Measurements from ENCODE around the gene GSTK1. TPM values are rescaled to one million over a fixed set of nuclear protein-coding genes. Genes with fewer than 3 reads are reported as not detected.

GSTK1 gene
- total RNA-seq, 1 experiment from 2014 or later: 131 TPM

GRCh38 chr7:143230602-143231457 is 32.4 kb upstream of the GSTK1 start:
- Histone ChIP-seq H3K4me1 (replicated peaks) (no peaks in the 10 kb centered on the region), H3K36me3 (no peaks in the 10 kb centered on the region), H3K4me3 (no peak overlapping the region), H3K9me3 (replicated peaks) (no peaks in the 10 kb centered on the region), H3K27me3 (replicated peaks) (no peaks in the 10 kb centered on the region), H3K27ac (no peak overlapping the region)
- DNase-seq (ENCODE audit: low read depth in 1 of 2, low spot score in 2 of 2): no peak

DNA sequence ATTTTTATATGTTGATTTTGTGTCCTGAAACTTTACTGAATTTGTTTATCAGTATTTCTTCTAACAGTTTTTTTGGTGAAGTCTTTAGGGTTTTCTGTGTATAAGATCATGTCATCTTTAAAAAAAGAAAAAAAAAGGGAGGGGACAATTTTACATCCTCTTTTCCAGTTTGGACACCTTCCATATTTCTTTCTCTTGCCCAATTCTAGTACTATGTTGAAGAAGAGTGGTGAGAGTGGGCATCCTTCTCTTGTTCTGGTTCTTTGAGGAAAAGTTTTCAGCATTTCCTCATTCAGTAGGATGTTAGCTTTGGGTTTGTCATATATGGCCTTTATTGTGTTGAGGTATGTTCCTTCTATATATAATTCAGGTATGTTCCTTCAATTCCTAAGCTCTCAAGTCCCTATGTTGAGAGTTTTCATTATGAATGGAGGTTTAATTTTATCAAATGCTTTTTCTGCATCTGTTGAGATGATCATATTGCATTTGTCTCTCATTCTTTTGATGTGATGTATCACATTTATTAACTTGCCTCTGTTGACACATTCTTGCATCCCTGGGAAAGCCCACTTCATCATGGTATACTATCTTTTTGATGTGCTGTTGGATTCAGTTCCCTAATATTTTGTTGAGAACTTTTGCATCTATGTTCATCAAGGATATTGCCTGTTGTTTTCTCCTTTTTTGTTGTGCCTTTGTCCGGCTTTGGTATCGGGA is 29.3 kb upstream of the GSTK1 start:
- Histone ChIP-seq H3K27me3 (replicated peaks) (no peaks in the 10 kb centered on the region), H3K4me1 (replicated peaks) (no peaks in the 10 kb centered on the region), H3K27ac (no peak overlapping the region), H3K4me3 (no peak overlapping the region), H3K9me3 (replicated peaks) (no peaks in the 10 kb centered on the region), H3K36me3 (no peaks in the 10 kb centered on the region)
- DNase-seq (ENCODE audit: low read depth in 1 of 2, low spot score in 2 of 2): no peak

- no peaks in the 10 kb centered on the region for H3K9me3 ChIP-seq (replicated peaks)
- no peak for DNase-seq (ENCODE audit: low read depth in 1 of 2, low spot score in 2 of 2)
These were observed 28.7 kb upstream of the GSTK1 start for GRCh38 chr7:143234533-143234875.

DNA sequence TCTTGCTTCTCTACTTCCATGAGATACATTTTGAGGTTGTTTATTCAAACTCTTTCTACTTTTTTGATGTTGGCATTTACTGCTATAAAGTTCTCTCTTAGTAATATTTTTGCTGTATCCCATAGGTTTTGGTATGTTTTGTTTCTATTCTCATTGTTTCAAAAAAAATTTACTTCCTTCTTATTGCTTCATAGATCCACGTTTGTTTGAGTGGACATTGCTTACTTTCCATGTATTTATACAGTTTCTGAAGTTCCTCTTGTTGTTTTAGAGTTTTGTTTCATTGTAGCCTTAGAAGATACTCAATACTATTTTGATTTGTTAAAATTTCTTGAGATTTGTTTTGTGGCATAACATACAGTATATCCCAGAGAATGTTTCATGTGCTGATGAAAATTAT is 27.7 kb upstream of the GSTK1 start:
- no peak overlapping the region for H3K4me3 ChIP-seq
- peaks cover 3% of the 10 kb centered on the region; the same call in 1 of the 2 replicates for H3K4me1 ChIP-seq (replicated peaks)
- H3K27ac ChIP-seq: no peak overlapping the region
- H3K9me3 ChIP-seq (replicated peaks): no peaks in the 10 kb centered on the region
- DNase-seq (ENCODE audit: low read depth in 1 of 2, low spot score in 2 of 2): no peak
- H3K27me3 ChIP-seq (replicated peaks): no peaks in the 10 kb centered on the region
- no peaks in the 10 kb centered on the region for H3K36me3 ChIP-seq

More at GRCh38 chr7:143234533-143234875, 28.7 kb upstream of the GSTK1 start:
- no peak overlapping the region for H3K4me3 ChIP-seq
- H3K4me1 ChIP-seq (replicated peaks): no peaks in the 10 kb centered on the region
- H3K27ac ChIP-seq: no peak overlapping the region
- H3K36me3 ChIP-seq: no peaks in the 10 kb centered on the region
- no peaks in the 10 kb centered on the region for H3K27me3 ChIP-seq (replicated peaks)

- Histone ChIP-seq H3K36me3 (no peaks in the 10 kb centered on the region), H3K9me3 (replicated peaks) (no peaks in the 10 kb centered on the region), H3K4me3 (no peak overlapping the region), H3K4me1 (replicated peaks) (peaks cover 7% of the 10 kb centered on the region), H3K27me3 (replicated peaks) (no peaks in the 10 kb centered on the region), H3K27ac (no peak overlapping the region)
- no peak for DNase-seq (ENCODE audit: low read depth in 1 of 2, low spot score in 2 of 2)
These were observed 26.7 kb upstream of the GSTK1 start for GRCh38 chr7:143236408-143236990.

GRCh38 chr7:143237366-143237765 is 25.9 kb upstream of the GSTK1 start:
- H3K4me1 ChIP-seq (replicated peaks): peaks cover 7% of the 10 kb centered on the region
- H3K27ac ChIP-seq: no peak overlapping the region
- DNase-seq (ENCODE audit: low read depth in 1 of 2, low spot score in 2 of 2): no peak
- no peaks in the 10 kb centered on the region for H3K27me3 ChIP-seq (replicated peaks)
- H3K9me3 ChIP-seq (replicated peaks): no peaks in the 10 kb centered on the region
- H3K4me3 ChIP-seq: no peak overlapping the region
- no peaks in the 10 kb centered on the region for H3K36me3 ChIP-seq

DNA sequence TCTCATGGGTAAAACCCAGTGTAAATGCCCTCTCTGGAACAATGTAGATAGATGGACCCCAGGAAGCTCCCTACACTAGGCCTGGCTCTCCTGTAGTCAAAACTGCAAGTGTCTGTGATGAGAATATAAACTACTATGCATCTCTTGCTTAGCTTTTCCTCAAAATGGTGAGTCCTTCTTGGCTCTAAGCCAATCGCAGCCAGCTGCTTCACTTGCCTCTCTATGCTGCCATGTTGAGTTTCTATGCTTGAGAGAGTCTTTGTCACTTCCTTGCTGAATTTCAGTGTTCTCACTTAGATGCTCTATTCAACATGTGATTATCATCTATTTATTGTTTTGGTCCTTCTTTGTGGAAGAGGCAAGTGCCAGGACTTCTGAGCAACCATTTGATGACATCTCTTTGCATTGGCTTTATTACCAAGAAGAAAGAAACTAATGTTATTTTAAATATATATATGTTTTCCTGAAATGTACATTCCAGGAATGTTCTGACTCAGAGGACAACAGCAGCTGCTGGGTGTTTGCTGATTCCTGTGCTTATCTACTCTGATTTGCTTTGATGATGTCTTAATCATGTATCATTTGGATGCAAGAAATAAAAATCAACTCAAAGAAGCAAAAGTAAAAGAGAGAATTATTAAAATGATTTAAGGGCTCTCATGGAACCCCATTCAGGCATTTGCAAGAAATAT is 24.8 kb upstream of the GSTK1 start:
- peaks cover 7% of the 10 kb centered on the region for H3K4me1 ChIP-seq (replicated peaks)
- no peaks in the 10 kb centered on the region for H3K27me3 ChIP-seq (replicated peaks)
- H3K36me3 ChIP-seq: no peaks in the 10 kb centered on the region
- H3K9me3 ChIP-seq (replicated peaks): no peaks in the 10 kb centered on the region
- no peak for DNase-seq (ENCODE audit: low read depth in 1 of 2, low spot score in 2 of 2)
- H3K4me3 ChIP-seq: no peak overlapping the region
- no peak overlapping the region for H3K27ac ChIP-seq

DNA sequence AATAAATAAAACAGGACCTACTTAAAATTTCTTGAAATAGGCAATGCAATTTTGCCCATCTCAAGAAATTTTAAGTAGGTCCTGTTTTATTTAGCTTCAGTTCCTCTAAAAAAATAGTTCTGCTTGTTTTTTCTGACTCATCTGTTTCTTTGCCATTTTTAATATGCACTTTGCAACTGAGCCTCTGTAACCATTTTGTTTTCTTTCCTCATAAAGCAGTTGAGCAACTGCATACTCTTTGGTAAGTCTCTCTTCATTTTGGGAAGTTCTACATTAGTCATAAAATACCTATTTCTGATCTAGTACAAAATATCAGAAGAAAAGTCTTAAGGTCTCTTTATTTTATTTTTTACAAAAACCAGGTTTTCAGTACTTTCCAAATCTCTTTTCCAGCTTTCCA is 23.4 kb upstream of the GSTK1 start:
- H3K27me3 ChIP-seq (replicated peaks): no peaks in the 10 kb centered on the region
- H3K4me3 ChIP-seq: no peak overlapping the region
- no peak for DNase-seq (ENCODE audit: low read depth in 1 of 2, low spot score in 2 of 2)

GRCh38 chr7:143240291-143241168 is 22.7 kb upstream of the GSTK1 start:
- H3K36me3 ChIP-seq: no peaks in the 10 kb centered on the region
- peaks cover 14% of the 10 kb centered on the region for H3K4me1 ChIP-seq (replicated peaks)
- H3K27ac ChIP-seq: peak overlapping the region; percentile 29
- H3K9me3 ChIP-seq (replicated peaks): no peaks in the 10 kb centered on the region
- H3K27me3 ChIP-seq (replicated peaks): no peaks in the 10 kb centered on the region
- DNase-seq (ENCODE audit: low read depth in 1 of 2, low spot score in 2 of 2): peak; percentile 56 to 80
- H3K4me3 ChIP-seq: no peak overlapping the region

More for the DNA sequence above, 23.4 kb upstream of the GSTK1 start:
- Histone ChIP-seq H3K4me1 (replicated peaks) (peaks cover 7% of the 10 kb centered on the region), H3K9me3 (replicated peaks) (no peaks in the 10 kb centered on the region), H3K27ac (no peak overlapping the region), H3K36me3 (no peaks in the 10 kb centered on the region)

DNA sequence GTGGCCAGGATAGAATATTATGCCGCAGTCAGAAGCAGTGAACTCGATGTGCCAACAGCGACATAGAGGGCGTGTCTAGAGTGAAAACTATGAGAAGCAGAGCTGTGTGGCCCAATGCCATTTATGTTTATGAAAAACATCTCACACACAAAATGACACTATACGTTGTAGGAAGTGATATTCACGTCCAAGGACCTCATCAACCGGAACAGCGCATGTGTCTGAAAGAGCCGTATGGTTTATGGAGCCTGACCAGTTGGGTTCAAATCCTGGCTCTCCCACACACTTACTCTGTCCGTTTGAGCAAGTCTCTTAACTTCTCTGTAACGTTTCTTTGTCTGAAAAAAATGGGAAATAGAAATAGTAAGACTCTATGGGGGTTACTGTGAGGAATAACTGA is 20.9 kb upstream of the GSTK1 start:
- Histone ChIP-seq H3K4me3 (no peak overlapping the region), H3K4me1 (replicated peaks) (peaks cover 15% of the 10 kb centered on the region), H3K36me3 (no peaks in the 10 kb centered on the region), H3K27ac (no peak overlapping the region), H3K27me3 (replicated peaks) (peaks cover 4% of the 10 kb centered on the region; the same call in 1 of the 2 replicates), H3K9me3 (replicated peaks) (no peaks in the 10 kb centered on the region)
- DNase-seq (ENCODE audit: low read depth in 1 of 2, low spot score in 2 of 2): no peak

- H3K27ac ChIP-seq: no peak overlapping the region
- H3K4me3 ChIP-seq: no peak overlapping the region
- no peak for DNase-seq (ENCODE audit: low read depth in 1 of 2, low spot score in 2 of 2)
- peaks cover 4% of the 10 kb centered on the region; the same call in 1 of the 2 replicates for H3K27me3 ChIP-seq (replicated peaks)
- H3K9me3 ChIP-seq (replicated peaks): no peaks in the 10 kb centered on the region
- H3K4me1 ChIP-seq (replicated peaks): peaks cover 15% of the 10 kb centered on the region
- H3K36me3 ChIP-seq: no peaks in the 10 kb centered on the region
These were observed 20.1 kb upstream of the GSTK1 start for GRCh38 chr7:143243111-143243510.

DNA sequence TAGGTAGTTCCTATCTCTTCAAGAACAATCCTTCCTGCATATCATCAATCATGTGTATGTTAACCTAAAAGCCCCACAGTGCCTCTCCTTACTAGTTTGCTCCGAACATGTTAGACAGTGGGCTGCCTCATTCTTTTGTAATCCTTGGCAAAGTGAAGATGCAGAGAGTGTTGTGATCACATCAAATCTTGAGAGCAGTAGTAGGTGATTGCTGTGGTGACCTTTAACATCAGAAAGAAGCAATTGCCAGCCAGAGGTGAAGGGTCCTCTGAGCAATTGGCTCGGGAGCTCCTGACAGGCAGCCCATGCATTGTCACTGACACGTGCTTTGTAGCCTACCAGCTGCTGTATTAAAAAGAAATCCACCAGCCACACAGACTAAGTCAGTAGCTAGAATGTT is 19.6 kb upstream of the GSTK1 start:
- H3K27ac ChIP-seq: no peak overlapping the region
- no peaks in the 10 kb centered on the region for H3K36me3 ChIP-seq
- H3K27me3 ChIP-seq (replicated peaks): peaks cover 4% of the 10 kb centered on the region; the same call in 1 of the 2 replicates
- no peak overlapping the region for H3K4me3 ChIP-seq
- H3K9me3 ChIP-seq (replicated peaks): no peaks in the 10 kb centered on the region
- H3K4me1 ChIP-seq (replicated peaks): peaks cover 15% of the 10 kb centered on the region
- no peak for DNase-seq (ENCODE audit: low read depth in 1 of 2, low spot score in 2 of 2)

GRCh38 chr7:143244321-143244720 is 18.9 kb upstream of the GSTK1 start:
- Histone ChIP-seq H3K4me1 (replicated peaks) (peaks cover 15% of the 10 kb centered on the region), H3K27ac (no peak overlapping the region), H3K9me3 (replicated peaks) (no peaks in the 10 kb centered on the region), H3K36me3 (no peaks in the 10 kb centered on the region), H3K4me3 (no peak overlapping the region), H3K27me3 (replicated peaks) (peaks cover 4% of the 10 kb centered on the region; the same call in 1 of the 2 replicates)
- DNase-seq (ENCODE audit: low read depth in 1 of 2, low spot score in 2 of 2): no peak

Data from SJSA1 (cell line).